Natural killer cell treated with Interleukin-12 subunit alpha and Interleukin-12 subunit beta and Interleukin-15 and Interleukin-18, amount 100 ng/mL, for 72 hours (primary cell): ENCODE results near the gene E4F1. TPM values are rescaled to one million over a fixed set of nuclear protein-coding genes. Genes with fewer than 3 reads are reported as not detected.

Experiments used
- ATAC-seq, 2 donors: fragments of 150-1000 bp; cut with Tn5 transposase in 1 of 2; sonication (Bioruptor Pico), chemical (Tn5 transposase) in 1 of 2; 2 replicates each; pipeline ENCODE4 v1.10.0; 2021
- DNase-seq: peaks from one replicate; pipeline ENCODE4 v3.0.0; 2022; ENCODE audit warnings: low spot score
- H3K27ac Mint-ChIP-seq, 2 donors: 1 replicate in 1 of 2; 2 replicates in 1 of 2; pipeline ENCODE4 v1.8.0; 2022; ENCODE audit warnings: mixed read lengths in 2 of 2, mild to moderate bottlenecking in 1 of 2, moderate library complexity in 1 of 2
- H3K27me3 Mint-ChIP-seq, 2 donors: 1 replicate in 1 of 2; 2 replicates in 1 of 2; pipeline ENCODE4 v1.8.0; 2022; ENCODE audit warnings: mixed read lengths in 2 of 2
- H3K36me3 Mint-ChIP-seq: one replicate; pipeline ENCODE4 v1.8.0; 2022; ENCODE audit warnings: mixed read lengths
- H3K4me1 Mint-ChIP-seq, 2 donors: 1 replicate in 1 of 2; 2 replicates in 1 of 2; pipeline ENCODE4 v1.8.0; 2022; ENCODE audit warnings: low read depth in 2 of 2, mixed read lengths in 2 of 2, mild to moderate bottlenecking in 1 of 2
- H3K4me3 Mint-ChIP-seq: one replicate; pipeline ENCODE4 v1.8.0; 2022; ENCODE audit warnings: mixed read lengths
- H3K9me3 Mint-ChIP-seq: 2 replicates; pipeline ENCODE4 v1.8.0; 2022; ENCODE audit warnings: mixed read lengths
- total RNA-seq, 2 donors: library from RNA; stranded (reverse); gene quantifications; one replicate each; pipeline ENCODE4 v1.2.3, GENCODE V29; 2022

E4F1 gene
- total RNA-seq, 2 donors from 2014 or later: 27.5 to 51.8 TPM

DNA sequence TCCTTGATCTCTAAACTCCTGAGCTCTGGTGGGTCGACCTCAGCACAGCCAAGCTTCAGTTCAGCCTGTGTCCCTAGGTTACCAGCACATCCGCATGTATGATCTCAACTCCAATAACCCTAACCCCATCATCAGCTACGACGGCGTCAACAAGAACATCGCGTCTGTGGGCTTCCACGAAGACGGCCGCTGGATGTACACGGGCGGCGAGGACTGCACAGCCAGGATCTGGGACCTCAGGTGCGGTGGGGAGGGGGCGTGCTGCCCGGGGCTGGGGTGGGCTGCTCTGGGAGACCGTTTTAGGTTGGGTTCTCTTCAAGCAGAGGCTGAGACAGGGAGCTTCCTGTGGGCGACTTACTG lies 17.0 kb upstream of the E4F1 start:
- Mint-ChIP-seq H3K27me3 (no peaks in the 10 kb centered on the region), H3K4me3 (peak overlapping the region; percentile 86), H3K36me3 (peaks cover 6% of the 10 kb centered on the region), H3K4me1 (peaks cover 21% of the 10 kb centered on the region in 2 donors), H3K27ac (peak overlapping the region; percentile 59 to 71), H3K9me3 (no peaks in the 10 kb centered on the region)
- ATAC-seq: no peak
- no peak for DNase-seq

DNA sequence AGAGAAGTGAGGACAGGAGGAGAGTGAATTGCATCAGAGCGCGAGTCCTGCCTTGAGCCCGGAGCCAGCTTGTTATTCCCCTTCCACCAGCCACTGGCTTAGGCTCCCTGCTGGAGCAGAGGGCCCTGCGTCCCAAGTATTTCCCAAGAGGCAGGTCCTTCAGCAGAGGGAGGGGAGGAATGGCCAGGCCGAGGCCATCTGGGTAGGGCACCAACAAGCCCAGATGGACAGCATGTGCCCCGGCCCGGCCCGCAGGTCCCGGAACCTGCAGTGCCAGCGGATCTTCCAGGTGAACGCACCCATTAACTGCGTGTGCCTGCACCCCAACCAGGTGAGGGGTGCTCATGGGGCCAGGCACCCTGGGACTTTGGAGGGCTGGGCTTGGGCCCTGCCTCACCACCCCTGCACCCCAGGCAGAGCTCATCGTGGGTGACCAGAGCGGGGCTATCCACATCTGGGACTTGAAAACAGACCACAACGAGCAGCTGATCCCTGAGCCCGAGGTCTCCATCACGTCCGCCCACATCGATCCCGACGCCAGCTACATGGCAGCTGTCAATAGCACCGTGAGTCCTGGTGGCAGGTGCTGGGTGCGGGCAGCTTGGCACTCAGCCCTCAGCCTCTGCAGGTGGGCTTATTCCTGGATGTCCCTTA lies 16.5 kb upstream of the E4F1 start:
- H3K27ac Mint-ChIP-seq: peak overlapping the region; percentile 41 to 59
- no peaks in the 10 kb centered on the region for H3K27me3 Mint-ChIP-seq
- peaks cover 24% of the 10 kb centered on the region in 2 donors for H3K4me1 Mint-ChIP-seq
- H3K36me3 Mint-ChIP-seq: peaks cover 6% of the 10 kb centered on the region
- no peak for DNase-seq
- no peak for ATAC-seq
- H3K9me3 Mint-ChIP-seq: no peaks in the 10 kb centered on the region
- H3K4me3 Mint-ChIP-seq: peak overlapping the region; percentile 86

GRCh38 chr16:2207872-2208271 lies 15.5 kb upstream of the E4F1 start:
- Mint-ChIP-seq H3K27ac (peak overlapping the region; percentile 41 to 48), H3K36me3 (peaks cover 6% of the 10 kb centered on the region), H3K9me3 (no peaks in the 10 kb centered on the region), H3K4me3 (peak overlapping the region; percentile 72), H3K4me1 (peaks cover 27 to 30% of the 10 kb centered on the region in 2 donors), H3K27me3 (no peaks in the 10 kb centered on the region)
- DNase-seq: no peak
- no peak for ATAC-seq

- Mint-ChIP-seq H3K36me3 (peaks cover 6% of the 10 kb centered on the region), H3K4me1 (peaks cover 29 to 33% of the 10 kb centered on the region in 2 donors), H3K9me3 (no peaks in the 10 kb centered on the region), H3K27ac (no peak overlapping the region), H3K27me3 (no peaks in the 10 kb centered on the region), H3K4me3 (no peak overlapping the region)
- DNase-seq (no peak), ATAC-seq (no peak)
These were observed 15.1 kb upstream of the E4F1 start for GRCh38 chr16:2208308-2208707.

GRCh38 chr16:2208772-2209171 lies 14.6 kb upstream of the E4F1 start:
- Mint-ChIP-seq H3K4me1 (peaks cover 34% of the 10 kb centered on the region in 2 donors), H3K4me3 (no peak overlapping the region), H3K27ac (no peak overlapping the region), H3K27me3 (no peaks in the 10 kb centered on the region), H3K9me3 (no peaks in the 10 kb centered on the region), H3K36me3 (peaks cover 6% of the 10 kb centered on the region)
- ATAC-seq (no peak), DNase-seq (no peak)

DNA sequence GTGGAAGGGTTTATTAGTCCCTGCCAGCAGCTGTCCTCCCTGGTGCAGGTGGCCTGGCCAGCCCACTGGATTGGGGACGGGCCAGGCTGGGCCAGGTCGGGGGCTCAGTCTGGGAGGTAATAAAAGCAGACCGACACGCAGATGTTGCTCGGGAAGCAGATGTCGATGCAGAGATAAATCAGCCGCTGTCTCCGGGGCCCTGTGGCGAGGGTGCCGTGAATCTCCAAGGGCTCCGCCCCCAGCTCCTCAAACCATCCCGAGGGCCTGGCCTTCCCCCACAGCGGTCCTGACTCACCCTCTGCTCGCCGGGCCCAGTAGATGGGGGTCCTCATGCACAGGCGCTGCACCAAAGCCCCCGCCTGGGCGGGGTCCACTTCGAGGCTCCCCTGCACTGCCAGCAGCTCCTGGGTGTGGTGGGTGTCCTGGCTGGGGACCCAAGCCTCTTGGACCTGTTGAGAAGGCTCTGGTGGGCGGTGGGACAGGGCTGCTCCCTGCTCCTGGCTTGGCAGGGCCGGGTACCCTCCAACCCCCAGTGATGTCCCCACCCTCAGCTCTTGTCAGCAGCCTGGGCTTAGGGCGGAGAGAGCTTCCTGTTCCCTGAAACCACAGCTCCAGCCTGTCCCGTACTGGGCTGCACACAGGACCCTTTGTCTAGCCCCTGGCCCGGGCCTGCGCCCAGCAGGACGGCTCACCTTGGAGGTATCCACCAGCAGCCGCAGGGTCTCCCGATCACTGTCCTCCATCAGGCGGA lies 14.0 kb upstream of the E4F1 start:
- Mint-ChIP-seq H3K27me3 (no peaks in the 10 kb centered on the region), H3K36me3 (peaks cover 6% of the 10 kb centered on the region), H3K9me3 (no peaks in the 10 kb centered on the region), H3K4me1 (peaks cover 30 to 31% of the 10 kb centered on the region in 2 donors), H3K4me3 (no peak overlapping the region), H3K27ac (no peak overlapping the region)
- no peak for DNase-seq
- ATAC-seq: no peak

DNA sequence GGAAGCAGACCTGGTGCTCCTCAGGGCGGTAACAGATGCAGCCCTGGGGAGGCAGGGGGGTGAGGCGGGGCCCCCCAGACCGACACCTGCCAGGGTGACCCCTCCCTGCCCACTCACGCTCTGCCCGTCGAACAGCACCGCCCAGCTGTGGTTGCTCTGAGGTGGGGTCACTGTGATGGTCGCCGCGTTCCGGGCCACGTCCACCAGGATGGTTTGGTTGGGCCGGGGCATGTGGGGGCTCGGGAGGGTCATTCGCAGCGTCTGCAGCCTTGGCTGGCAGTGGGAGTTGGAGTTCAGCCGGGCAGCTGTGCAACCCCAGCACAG lies 13.4 kb upstream of the E4F1 start:
- H3K4me1 Mint-ChIP-seq: peaks cover 26 to 28% of the 10 kb centered on the region in 2 donors
- no peaks in the 10 kb centered on the region for H3K27me3 Mint-ChIP-seq
- H3K9me3 Mint-ChIP-seq: no peaks in the 10 kb centered on the region
- H3K4me3 Mint-ChIP-seq: no peak overlapping the region
- H3K36me3 Mint-ChIP-seq: peaks cover 6% of the 10 kb centered on the region
- DNase-seq (no peak), ATAC-seq (no peak)
- H3K27ac Mint-ChIP-seq: no peak overlapping the region

- H3K4me1 Mint-ChIP-seq: peaks cover 26 to 28% of the 10 kb centered on the region in 2 donors
- H3K27ac Mint-ChIP-seq: no peak within 1 kb of the TSS
- no peaks in the 10 kb centered on the region for H3K9me3 Mint-ChIP-seq
- peaks cover 6% of the 10 kb centered on the region for H3K36me3 Mint-ChIP-seq
- H3K27me3 Mint-ChIP-seq: no peaks in the 10 kb centered on the region
- no peak for DNase-seq
- no peak within 1 kb of the TSS for H3K4me3 Mint-ChIP-seq
- no peak for ATAC-seq
These were observed 12.7 kb upstream of the E4F1 start, which contains the start of gene BRICD5 for GRCh38 chr16:2210386-2211365. BRICD5 (minus strand) TSS chr16:2210863; CDS start chr16:2210833, 30 bp downstream.

- H3K27me3 Mint-ChIP-seq: no peaks in the 10 kb centered on the region
- no peak for ATAC-seq
These were observed 11.5 kb upstream of the E4F1 start for GRCh38 chr16:2211923-2212347.

DNA sequence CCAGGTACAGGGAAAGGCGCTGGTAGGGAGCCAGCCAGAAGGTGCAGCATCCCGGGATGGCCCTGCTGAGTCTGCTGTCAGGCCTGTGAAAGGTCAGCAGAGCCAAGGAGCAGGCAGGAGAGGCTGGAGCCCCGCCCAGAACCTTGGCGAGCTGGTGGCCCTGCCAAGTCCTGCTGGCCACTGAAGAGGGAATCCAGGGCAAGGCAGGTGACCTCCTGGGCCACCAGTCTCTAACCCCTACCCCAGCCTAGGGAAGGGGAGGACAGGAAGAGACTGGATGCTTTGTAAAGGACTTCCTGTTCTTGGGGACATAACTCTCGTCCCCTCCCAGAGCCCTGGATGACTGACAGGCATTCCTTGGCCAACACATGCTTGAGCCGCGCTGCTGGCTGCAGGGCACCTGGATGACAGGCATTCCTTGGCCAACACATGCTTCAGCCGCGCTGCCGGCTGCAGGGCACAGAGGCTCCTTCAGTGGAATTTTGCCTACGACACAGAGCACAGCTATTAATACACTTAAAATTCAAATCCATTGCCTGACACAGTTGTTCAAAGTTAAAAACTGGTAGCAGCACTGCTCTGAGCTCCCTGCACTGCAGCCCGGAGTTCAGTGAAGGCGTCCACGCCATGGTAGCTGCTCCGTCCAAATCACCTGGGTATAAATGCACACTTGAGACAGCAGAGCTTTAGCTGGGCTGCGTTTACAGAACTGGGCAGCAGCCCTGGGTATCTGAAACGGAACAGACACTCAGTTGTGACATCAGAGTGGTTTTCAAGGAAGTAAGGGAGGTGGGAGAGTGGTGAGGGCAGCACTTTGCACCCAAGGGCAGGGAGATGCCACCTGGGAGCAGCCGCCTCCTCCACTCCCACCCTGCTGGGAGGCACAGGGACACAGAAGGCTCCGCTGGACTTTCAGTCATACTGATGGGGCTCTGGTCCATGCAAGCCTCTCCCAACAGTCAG lies 10.7 kb upstream of the E4F1 start:
- Mint-ChIP-seq H3K4me3 (peak overlapping the region; percentile 84), H3K27ac (peak overlapping the region in 1 of 2 donors; percentile 43)
- ATAC-seq: no peak

More at GRCh38 chr16:2211923-2212347, 11.5 kb upstream of the E4F1 start:
- no peak for DNase-seq
- Mint-ChIP-seq H3K27ac (no peak overlapping the region), H3K36me3 (peaks cover 6% of the 10 kb centered on the region), H3K4me3 (peak overlapping the region; percentile 47), H3K9me3 (no peaks in the 10 kb centered on the region), H3K4me1 (peaks cover 21 to 23% of the 10 kb centered on the region in 2 donors)

GRCh38 chr16:2213817-2214718 lies 9.3 kb upstream of the E4F1 start:
- peak overlapping the region; percentile 84 for H3K4me3 Mint-ChIP-seq
- no peaks in the 10 kb centered on the region for H3K36me3 Mint-ChIP-seq
- ATAC-seq (no peak), DNase-seq (no peak)
- no peaks in the 10 kb centered on the region for H3K27me3 Mint-ChIP-seq
- no peaks in the 10 kb centered on the region for H3K9me3 Mint-ChIP-seq
- H3K4me1 Mint-ChIP-seq: peaks cover 12 to 17% of the 10 kb centered on the region in 2 donors
- H3K27ac Mint-ChIP-seq: peak overlapping the region in 1 of 2 donors; percentile 43

More for the DNA sequence above, 10.7 kb upstream of the E4F1 start:
- Mint-ChIP-seq H3K36me3 (peaks cover 4% of the 10 kb centered on the region), H3K4me1 (peaks cover 16 to 19% of the 10 kb centered on the region in 2 donors), H3K9me3 (no peaks in the 10 kb centered on the region), H3K27me3 (no peaks in the 10 kb centered on the region)
- no peak for DNase-seq

DNA sequence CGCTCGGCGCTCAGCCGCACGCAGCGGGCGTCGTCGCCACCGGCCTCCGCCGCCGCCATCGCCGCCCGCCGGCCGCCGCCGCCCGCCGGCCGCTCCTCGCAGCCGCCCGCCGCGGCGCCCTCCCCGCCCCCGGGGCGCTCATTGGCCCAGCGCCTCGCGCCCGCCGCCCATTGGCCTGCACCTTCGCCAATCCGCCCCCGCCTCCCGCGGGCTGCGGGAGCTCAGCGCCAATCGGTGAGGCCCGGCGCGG lies 8.7 kb upstream of the E4F1 start, which contains the start of gene PGP:
PGP (minus strand) TSS at position 122 of the 250 bp plus-strand sequence; CDS start at position 59, 63 bp downstream.
- ATAC-seq (peak; percentile 95 to 96), DNase-seq (no peak)
- H3K9me3 Mint-ChIP-seq: no peaks in the 10 kb centered on the region
- H3K4me3 Mint-ChIP-seq: peak within 1 kb of the TSS; percentile 90
- peak within 1 kb of the TSS; percentile 82 to 84 for H3K27ac Mint-ChIP-seq
- H3K36me3 Mint-ChIP-seq: no peaks in the 10 kb centered on the region
- peaks cover 12 to 17% of the 10 kb centered on the region in 2 donors for H3K4me1 Mint-ChIP-seq
- no peaks in the 10 kb centered on the region for H3K27me3 Mint-ChIP-seq
